Ishikawa (cell line): ENCODE measurements around the gene ARMS2.

Experiments used
- CEBPB ChIP-seq: IDR thresholded peaks from 2 replicates; pipeline ENCODE4 v1.6.1; 2012
- CREB1 ChIP-seq: IDR thresholded peaks from 2 replicates; pipeline ENCODE4 v1.6.1; 2012; ENCODE audit warnings: low read depth
- EGR1 ChIP-seq: IDR thresholded peaks from 2 replicates; pipeline ENCODE4 v1.6.1; 2012
- EP300 ChIP-seq: IDR thresholded peaks from 2 replicates; pipeline ENCODE4 v1.6.1; 2012; ENCODE audit warnings: borderline replicate concordance
- FOXM1 ChIP-seq: IDR thresholded peaks from 2 replicates; pipeline ENCODE4 v1.6.1; 2012; ENCODE audit warnings: low read depth, borderline replicate concordance
- MAX ChIP-seq: IDR thresholded peaks from 2 replicates; pipeline ENCODE4 v1.6.1; 2012
- NFIC ChIP-seq: IDR thresholded peaks from 2 replicates; pipeline ENCODE4 v1.6.1; 2012
- RAD21 ChIP-seq: IDR thresholded peaks from 2 replicates; pipeline ENCODE4 v1.6.1; 2012; ENCODE audit warnings: low read depth
- TAF1 ChIP-seq: IDR thresholded peaks from 2 replicates; pipeline ENCODE4 v1.6.1; 2012; ENCODE audit warnings: low read depth, mild to moderate bottlenecking
- TCF12 ChIP-seq: IDR thresholded peaks from 2 replicates; pipeline ENCODE4 v1.6.1; 2012; ENCODE audit warnings: low read depth
- YY1 ChIP-seq: IDR thresholded peaks from 2 replicates; pipeline ENCODE4 v1.6.1; 2012; ENCODE audit warnings: low read depth
- TF ChIP-seq, protein P1 (sequence below): IDR thresholded peaks from 2 replicates; pipeline ENCODE4 v1.6.1; 2012; ENCODE audit warnings: low read depth, mild to moderate bottlenecking
- TF ChIP-seq, protein P2 (sequence below): IDR thresholded peaks from 2 replicates; pipeline ENCODE4 v1.6.1; 2012

GRCh38 chr10:122446668-122447423 lies 7.6 kb upstream of the ARMS2 start:
- TF ChIP-seq TCF12 (no peak), MAX (peak; percentile 35; the same call in 1 of the 2 replicates), EGR1 (no peak), YY1 (no peak), CREB1 (no peak), CEBPB (no peak), RAD21 (no peak), TAF1 (no peak), EP300 (no peak; the same call in 1 of the 2 replicates), FOXM1 (no peak), NFIC (0 out of 2 replicates have a peak, but pooled peaks have one; percentile 8)
- TF ChIP-seq, protein P1, sequence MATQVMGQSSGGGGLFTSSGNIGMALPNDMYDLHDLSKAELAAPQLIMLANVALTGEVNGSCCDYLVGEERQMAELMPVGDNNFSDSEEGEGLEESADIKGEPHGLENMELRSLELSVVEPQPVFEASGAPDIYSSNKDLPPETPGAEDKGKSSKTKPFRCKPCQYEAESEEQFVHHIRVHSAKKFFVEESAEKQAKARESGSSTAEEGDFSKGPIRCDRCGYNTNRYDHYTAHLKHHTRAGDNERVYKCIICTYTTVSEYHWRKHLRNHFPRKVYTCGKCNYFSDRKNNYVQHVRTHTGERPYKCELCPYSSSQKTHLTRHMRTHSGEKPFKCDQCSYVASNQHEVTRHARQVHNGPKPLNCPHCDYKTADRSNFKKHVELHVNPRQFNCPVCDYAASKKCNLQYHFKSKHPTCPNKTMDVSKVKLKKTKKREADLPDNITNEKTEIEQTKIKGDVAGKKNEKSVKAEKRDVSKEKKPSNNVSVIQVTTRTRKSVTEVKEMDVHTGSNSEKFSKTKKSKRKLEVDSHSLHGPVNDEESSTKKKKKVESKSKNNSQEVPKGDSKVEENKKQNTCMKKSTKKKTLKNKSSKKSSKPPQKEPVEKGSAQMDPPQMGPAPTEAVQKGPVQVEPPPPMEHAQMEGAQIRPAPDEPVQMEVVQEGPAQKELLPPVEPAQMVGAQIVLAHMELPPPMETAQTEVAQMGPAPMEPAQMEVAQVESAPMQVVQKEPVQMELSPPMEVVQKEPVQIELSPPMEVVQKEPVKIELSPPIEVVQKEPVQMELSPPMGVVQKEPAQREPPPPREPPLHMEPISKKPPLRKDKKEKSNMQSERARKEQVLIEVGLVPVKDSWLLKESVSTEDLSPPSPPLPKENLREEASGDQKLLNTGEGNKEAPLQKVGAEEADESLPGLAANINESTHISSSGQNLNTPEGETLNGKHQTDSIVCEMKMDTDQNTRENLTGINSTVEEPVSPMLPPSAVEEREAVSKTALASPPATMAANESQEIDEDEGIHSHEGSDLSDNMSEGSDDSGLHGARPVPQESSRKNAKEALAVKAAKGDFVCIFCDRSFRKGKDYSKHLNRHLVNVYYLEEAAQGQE, result no peak
- TF ChIP-seq, protein P2, sequence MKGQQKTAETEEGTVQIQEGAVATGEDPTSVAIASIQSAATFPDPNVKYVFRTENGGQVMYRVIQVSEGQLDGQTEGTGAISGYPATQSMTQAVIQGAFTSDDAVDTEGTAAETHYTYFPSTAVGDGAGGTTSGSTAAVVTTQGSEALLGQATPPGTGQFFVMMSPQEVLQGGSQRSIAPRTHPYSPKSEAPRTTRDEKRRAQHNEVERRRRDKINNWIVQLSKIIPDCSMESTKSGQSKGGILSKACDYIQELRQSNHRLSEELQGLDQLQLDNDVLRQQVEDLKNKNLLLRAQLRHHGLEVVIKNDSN, result no peak
